HG03280 (cell line): ENCODE results near the gene FBXO36.
"Not testable (repeated sequence)": the region's sequence is repeated elsewhere in the genome, so short reads cannot be mapped to it uniquely, and the experiment has no call there.

Source experiments
- ATAC-seq: cut with Tn5 transposase; IDR thresholded peaks from one replicate; pipeline ENCODE4 v1.9.1; 2021; ENCODE audit warnings: mild to moderate bottlenecking, moderate library complexity; ENCODE audit not compliant: unreplicated experiment

Gene FBXO36

DNA sequence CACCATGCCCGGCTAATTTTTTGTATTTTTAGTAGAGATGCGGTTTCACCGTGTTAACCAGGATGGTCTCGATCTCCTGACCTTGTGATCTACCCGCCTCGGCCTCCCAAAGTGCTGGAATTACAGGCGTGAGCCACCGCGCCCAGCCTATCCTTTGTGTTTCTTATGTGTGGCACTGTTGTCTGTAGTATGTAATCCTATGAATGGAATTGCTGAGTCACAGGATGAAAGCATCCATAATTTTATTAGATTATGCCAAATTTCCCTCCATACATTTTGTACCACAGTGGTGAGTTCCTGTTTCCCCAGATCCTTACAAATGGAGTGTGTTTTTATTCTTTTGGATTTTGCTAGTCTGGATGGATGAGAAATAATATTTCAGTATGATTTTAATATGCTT is 41.3 kb downstream of the FBXO36 start:
- not testable (repeated sequence) for ATAC-seq

DNA sequence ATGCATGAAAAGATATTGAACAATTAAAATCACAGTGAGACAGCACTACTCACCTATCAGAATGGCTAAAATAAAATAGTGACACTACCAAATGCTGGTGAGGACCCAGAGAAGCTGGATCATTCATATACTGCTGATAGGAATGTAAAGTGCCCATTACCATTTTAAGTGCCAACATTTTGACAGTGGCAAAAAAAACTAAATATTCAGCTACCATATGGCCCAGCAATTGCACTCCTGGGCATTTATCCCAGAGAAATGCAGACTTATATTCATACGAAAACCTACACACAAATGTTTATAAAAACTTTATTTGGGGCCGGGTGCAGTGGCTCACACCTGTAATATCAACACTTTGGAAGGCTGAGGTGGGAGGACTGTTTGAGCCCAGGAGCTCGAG is 47.6 kb downstream of the FBXO36 start:
- ATAC-seq, result no peak

DNA sequence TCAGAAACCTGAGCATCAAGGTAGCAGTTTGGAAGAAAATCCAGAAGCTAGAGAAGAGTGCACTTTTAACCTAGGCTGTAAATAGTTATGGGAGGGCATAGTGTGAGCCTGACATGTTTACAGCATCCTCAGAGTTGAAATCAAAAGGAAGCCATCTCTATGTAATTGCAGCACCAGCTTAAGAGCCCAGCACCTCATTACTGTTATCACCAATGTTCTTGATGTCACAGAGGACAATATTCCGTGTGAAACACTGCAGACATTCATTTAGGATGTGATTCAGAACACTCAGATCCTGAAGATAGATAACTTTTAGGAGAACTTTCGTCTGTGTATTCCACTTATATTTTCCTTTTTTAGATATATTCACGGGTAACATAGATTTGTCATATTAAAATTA is 48.1 kb downstream of the FBXO36 start:
- ATAC-seq, result no peak

DNA sequence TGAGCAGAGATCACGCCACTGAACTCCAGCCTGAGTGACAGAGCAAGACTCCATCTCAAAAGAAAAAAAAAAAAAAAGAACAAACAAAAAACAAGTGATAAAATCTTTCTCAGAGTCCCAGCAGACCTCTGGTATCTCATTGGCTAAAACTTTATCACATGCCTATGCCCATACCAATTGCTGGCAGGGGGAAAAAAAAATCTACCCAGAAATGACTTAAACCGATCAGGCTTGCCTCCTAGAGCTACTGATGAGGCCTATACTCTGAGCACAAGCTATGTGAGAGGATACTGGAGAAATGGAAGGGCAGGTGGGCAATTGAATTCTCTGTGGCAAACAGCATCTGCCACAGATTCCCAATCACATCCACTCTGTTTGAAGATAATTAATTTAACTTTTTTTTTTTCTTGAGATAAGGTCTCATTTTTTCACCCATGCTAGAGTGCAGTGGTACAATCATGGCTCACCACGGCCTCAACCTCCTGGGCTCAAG is 49.0 kb downstream of the FBXO36 start:
- no peak for ATAC-seq

DNA sequence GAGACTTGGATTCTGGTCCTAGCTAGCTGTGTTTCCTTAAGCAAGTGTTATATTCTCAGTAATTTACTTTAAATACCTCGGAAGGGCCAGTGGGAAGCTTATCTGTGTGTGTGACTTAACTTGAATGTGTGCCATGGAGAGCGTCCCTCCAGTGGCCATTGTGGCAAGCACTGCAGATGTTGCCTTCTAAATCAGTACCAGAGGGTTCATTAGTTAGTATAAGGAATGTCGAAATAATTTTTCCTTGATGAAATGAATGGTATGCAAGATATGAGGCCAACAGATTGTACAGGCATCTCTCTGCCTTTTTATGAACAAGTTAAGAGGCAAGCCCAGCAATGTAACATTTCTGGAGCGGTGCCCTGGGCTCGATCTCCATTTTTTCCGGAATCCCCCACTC is 52.0 kb downstream of the FBXO36 start:
- no peak for ATAC-seq

DNA sequence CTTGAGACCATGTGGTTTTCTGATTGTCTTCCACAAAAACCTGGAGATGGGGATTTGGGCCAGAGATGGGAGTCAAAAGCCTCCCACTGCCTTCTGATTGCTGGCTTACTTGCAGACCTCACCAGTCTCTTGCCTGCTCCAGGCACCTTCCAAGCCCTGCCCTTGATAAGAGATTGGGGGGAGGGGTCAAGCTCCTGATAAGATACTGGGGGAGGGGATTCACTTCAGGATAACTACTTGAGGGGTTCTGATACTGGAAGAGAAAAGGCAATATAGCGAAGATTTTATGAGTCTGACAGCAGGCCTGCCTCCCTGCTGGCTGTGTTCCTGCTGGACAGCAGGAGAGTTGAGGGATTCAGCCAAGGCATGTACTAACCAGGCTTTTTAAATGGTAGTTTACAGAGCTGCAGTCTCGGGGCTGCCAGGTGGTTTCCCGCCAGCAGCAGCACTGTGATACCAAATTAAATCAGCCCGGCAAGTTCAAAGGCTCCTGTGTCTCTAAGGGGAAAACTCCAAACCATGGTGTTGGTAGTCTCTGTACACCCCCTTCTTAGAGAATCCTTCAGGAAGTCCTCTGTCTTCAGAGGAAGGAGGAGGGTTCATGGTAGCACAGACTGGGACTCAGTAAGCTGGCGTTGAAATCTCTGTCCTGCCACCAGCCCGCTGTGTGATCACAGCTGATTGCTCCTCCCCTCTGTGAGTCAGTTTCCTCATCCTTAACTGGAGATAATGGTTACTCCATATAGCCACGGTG is 58.3 kb downstream of the FBXO36 start:
- ATAC-seq, result no peak

DNA sequence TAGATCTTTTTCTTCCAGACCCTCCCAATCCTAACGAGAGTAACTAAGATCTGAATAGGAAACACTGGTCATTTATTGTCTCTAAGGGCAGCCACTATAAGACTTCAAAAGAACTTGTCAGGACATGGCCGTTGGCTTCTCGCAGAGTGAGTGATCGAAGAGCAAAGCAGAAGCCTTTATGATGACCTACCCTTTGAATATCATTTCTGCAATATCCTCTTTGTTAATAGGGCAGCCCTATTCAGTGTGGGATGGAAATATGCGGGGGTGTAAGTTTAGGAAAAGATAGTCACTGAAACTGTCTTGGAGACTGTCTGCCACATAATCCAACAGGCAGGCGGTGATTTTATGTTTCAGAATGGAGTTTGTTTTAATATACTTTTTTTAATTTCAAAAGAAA is 70.9 kb downstream of the FBXO36 start:
- ATAC-seq, result no peak

DNA sequence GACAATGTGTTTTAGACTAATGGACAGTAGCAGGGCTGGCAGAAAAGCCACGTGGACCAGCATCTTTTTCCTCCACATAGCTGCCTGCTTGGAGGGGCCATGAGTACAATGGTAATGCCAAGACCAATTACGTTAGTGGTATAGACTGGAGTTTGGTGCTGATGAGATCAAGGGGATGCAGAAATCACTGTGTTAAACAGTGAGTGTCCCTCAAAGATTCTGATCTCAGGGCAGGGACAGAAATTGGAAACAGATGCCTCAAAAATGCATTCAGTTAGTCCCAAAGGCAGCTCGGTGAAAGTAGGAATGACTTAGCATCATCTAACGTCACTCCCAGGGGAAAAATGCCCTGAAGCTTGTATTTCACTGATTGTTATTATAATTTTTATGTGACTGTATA is 74.0 kb downstream of the FBXO36 start:
- no peak for ATAC-seq

DNA sequence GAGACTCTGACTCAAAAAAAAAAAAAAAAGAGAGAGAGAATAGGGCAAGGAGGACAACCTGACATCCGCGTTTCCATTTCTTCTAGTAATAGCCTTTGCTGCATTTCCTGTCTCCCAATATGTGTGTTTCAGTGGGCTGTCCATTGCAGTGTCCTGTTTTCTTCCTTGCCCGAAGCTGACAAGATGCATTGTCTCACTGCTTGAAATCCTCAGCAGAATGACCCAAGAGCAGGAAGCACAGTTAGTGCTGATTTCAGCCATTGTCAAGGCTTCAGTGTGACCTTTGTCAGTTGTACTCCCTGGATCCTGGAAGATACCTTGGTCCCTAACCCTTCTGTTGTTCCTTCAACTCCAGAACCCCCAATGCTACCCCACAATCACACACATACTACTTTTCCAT is 75.3 kb downstream of the FBXO36 start:
- no peak for ATAC-seq

DNA sequence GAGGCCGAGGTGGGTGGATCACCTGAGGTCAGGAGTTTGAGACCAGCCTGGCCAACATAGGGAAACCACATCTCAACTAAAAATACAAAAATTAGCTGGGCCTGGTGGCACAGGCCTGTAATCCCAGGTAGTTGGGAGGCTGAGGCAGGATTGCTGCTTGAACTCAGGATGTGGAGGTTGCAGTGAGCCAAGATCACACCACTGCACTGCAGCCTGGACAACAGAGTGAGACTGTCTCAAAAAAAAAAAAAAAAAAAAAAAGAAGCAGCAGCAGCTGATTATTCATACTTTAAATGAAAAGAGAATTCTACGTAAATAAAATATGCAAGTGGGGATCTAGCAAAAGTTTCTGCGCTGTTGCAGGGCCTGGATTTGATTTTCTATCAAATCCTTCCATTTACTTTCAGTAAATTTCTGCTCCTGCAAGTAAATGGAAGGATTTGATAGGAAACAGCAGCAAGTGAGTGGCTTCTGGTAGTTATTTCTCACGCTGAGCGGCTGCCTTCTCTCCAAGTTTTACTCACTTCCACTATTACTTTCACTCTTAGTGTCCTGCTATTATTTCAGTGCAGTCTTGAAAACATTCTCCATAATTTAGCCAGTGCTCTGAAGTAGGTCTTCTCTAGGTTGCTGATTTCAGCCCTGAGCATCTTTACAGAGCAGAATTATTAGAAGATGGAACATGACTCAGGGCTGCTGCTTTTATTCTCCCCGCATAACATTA is 78.0 kb downstream of the FBXO36 start:
- ATAC-seq, result peak; percentile 73

DNA sequence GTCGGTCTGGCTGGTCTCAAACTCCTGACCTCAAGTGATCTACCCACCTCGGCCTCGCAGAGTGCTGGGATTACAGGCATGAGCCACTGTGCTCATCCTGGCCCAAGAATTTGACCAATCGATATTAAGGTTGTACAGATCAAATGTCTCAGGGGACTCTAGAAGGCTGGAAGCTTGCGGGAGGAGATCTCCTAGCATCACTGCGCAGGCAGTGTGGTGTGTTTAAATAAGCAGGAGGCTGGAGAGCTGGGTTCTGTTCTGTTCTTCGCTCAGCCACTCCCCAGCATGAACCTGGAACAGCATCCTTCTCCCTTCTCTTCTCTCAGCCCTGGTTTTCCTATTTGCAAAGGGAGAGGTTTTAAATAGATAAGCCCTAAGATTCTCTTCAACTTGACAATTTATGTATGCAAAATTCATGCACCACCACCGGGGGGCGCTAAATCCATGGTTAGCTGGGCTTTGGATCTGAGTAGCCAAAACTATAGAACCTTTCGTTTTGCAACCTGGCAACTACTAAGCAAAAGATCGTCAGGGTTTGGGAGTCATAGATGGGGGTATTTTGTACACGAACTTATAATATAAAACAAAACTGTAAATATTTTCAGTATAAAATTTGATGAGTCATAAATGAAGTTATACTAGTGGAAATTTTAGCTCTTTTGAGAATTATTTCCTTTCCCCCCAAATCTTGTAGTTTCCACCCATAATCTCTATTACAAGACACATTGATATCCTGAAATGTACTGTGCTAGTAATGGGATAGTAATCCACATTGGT is 85.8 kb downstream of the FBXO36 start:
- ATAC-seq, result no peak

DNA sequence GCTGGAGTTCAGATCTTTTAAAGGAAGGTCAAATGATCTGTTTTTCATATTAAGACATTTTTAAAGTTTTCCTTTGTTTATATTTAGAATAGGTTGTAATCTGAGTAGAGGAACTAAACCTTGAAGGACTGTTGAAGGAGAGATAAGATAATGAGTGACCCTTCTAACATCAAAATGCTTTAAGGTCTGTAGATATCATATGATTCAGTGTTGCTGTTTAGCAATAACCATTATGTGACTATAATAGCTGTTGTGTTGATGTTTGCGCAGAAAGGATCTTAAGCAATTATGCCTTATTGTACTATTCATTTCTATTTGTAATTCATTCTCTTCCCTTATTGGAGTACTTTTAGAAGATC is 86.4 kb downstream of the FBXO36 start:
- no peak for ATAC-seq

DNA sequence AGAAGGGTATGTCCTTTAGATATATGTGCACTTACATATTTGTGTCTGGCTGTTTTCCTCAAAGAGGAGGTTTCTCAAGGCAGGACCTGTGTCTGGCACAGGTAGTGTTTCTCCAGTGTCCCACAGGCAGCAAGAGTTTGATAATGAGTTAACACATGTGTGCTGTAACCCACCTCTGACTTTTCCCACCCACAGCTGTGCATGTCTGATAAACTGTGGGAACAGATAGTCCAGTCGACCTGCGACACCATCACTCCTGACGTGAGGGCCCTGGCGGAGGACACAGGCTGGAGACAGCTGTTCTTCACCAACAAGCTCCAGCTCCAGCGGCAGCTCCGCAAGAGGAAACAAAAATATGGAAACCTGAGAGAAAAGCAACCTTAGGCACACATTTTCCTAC is 88.2 kb downstream of the FBXO36 start:
- ATAC-seq, result no peak

DNA sequence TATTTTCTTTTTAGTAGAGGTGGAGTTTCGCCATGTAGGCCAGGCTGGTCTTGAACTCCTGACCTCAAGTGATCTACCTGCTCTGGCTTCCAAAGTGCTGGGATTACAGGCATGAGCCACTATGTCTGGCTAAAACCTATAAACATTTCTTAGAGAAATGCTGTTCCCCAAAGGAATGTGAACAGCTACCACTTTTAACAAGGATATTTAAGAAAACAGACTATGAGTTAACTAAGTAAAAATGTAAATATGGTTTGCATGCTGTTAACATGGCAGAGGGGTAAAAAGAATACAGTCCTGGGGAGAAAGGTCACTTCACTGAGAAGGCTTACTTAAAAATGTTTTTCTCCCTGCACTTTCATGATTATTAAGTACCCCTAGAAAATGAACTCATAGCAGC is 89.3 kb downstream of the FBXO36 start:
- ATAC-seq, result no peak

DNA sequence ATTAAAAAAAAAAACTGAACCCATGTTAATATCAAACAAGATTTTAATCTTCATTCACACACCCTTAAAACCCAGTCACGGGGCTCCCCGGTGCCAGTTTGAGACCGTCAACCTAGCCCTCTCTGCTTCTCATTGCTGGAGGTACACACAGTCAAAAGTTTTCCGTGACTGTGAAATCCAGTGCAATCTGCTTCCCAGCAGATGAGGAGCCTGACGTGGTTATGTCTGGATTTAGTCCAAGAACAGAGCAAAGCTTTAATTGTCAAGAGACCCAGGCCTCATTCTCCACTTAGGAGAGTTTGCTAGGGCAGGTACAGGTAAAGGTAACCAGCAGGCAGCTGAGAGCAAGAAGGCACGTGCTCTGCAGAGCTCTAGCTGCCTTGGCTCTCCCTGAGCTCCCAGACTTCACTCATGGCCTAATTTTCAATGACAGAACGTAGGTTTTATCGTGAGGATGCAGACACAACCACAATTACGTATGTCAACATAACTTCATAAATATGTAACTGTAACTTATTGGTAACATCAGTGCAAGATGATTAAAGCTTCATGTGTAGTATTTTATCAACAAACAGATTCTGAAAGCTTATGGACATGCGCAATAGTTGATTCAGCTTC is 90.1 kb downstream of the FBXO36 start:
- ATAC-seq, result no peak

DNA sequence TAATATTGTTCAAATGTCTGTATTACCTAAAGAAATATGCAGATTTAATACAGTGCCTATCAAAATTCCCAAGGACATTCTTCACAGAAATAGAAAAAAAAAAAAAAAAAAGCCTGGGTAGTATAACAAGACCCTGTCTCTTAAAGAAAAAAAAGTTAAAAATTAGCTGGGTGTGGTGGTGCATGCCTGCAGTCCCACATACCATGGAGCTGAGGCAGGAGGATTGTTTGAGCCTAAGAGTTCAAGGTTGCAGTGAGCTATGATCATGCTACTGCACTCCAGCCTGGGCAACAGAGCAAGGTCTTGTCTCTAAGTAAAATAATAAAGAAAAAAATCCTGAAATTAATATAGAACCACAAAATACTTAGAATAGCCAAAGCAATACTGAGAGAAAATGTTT is 94.5 kb downstream of the FBXO36 start:
- no peak for ATAC-seq

DNA sequence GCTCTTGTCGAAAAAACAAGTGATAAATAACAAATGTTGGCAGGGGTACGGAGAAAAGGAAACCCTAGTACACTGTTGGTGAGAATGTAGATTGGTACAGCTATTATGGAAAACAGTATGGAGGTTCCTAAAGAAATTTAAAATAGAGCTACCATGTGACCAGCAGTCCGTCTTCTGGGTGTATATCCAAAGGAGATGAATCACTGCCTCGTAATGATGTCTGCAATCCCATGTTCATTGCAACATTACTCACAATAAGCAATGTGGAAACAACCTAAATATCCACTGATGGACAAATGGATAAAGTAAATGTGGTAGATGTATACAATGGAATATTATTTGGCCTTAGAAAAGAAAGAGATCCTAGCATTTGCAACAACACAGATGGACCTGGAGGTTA is 95.8 kb downstream of the FBXO36 start:
- ATAC-seq, result no peak

DNA sequence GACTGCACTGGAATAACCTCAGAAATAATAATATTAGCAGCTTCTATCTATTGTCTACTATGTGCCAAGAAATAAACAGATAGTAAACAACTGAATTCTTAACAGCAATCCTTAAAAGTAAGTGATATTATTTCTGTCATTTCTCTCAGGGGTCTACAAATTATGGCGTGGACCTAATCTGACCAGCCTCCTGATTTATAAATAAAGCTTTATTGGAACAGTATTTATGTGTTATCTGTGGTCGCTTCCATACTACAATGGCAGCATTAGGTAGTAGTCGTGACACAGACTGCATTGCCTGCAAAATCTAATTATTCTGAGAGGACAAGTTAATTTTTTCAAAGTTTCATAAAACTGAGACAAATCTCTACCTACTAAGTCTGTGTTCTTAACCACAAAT is 97.4 kb downstream of the FBXO36 start:
- ATAC-seq, result no peak

DNA sequence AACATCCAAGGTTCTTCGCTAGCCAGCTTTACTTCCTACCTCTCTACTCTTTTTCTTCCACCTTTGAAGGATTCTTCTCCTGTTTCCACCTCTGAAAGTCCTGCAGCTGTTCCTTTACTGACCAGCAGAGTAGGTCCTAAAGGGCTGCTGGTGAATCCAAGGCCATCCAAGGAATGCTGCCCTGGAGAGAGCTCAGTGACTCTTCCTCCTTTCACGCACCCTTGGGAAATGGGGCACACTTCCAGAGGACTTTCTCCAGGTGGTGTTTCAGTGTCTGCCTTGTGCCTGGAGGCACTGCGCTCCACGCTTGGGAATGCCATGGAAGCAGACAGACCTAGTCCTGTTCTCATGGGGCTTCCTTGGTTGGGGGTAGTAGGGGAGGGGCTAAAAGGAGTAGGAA is 101.0 kb downstream of the FBXO36 start:
- no peak for ATAC-seq

DNA sequence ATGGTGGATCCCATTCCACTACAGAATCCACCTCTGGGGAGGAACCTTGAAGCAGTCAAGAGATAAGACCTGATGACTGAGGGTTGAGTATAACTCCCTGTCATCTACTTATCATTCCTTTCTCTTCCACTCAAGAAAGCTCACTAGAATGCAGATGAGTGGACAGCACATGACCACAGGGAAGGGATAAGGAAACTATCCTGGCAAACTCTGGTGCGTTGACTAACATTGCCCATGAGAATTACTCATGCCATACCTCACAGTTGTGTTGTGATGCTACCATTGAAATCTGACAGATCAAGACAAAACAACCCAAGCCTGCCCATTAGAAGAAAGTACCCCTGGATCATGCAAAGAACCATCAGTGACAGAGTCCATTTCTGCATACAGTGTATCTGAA is 119.9 kb downstream of the FBXO36 start:
- ATAC-seq, result no peak

DNA sequence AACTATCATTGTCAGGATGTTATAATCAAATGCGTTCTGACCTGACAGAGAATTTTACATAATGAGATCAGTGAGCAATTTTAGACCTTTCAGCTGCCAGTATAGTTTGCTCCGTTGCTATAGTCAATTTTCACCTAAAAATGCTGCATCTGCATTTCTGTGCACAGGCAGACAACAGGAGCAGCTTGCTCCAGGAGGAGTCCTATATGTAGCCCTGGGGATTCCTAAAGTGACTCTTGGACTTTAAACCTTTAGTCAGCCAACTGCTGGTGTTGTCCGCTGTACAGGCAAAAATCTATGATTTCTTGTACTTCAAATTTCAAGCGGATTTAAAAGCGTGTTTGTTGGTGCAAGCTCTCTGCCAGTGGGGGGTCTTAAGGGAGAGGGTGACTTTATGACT is 120.7 kb downstream of the FBXO36 start:
- ATAC-seq, result no peak
